H1 (cell line): ENCODE measurements around the gene HMCN2.

Source experiments
- POLR2A ChIP-seq, 2 experiments: IDR thresholded peaks; 1 replicate in 1 of 2; 2 replicates in 1 of 2; pipeline ENCODE4 v1.6.1; 2011; ENCODE audit warnings: low read depth in 2 of 2, low read length in 2 of 2, mild to moderate bottlenecking in 2 of 2; ENCODE audit errors: control extremely low read depth in 1 of 2
- TF ChIP-seq, protein P1 (sequence below), 3 experiments: IDR thresholded peaks; 1 replicate in 2 of 3; 2 replicates in 1 of 3; pipeline versions ENCODE4 v1.5.1 to v1.6.1; 2011; ENCODE audit warnings: low read length in 3 of 3, mild to moderate bottlenecking in 3 of 3, inconsistent platforms in 2 of 3, low read depth in 1 of 3, moderate library complexity in 1 of 3; ENCODE audit not compliant: insufficient read depth in 1 of 3; ENCODE audit errors: control extremely low read depth in 1 of 3

- TF ChIP-seq, protein P1, sequence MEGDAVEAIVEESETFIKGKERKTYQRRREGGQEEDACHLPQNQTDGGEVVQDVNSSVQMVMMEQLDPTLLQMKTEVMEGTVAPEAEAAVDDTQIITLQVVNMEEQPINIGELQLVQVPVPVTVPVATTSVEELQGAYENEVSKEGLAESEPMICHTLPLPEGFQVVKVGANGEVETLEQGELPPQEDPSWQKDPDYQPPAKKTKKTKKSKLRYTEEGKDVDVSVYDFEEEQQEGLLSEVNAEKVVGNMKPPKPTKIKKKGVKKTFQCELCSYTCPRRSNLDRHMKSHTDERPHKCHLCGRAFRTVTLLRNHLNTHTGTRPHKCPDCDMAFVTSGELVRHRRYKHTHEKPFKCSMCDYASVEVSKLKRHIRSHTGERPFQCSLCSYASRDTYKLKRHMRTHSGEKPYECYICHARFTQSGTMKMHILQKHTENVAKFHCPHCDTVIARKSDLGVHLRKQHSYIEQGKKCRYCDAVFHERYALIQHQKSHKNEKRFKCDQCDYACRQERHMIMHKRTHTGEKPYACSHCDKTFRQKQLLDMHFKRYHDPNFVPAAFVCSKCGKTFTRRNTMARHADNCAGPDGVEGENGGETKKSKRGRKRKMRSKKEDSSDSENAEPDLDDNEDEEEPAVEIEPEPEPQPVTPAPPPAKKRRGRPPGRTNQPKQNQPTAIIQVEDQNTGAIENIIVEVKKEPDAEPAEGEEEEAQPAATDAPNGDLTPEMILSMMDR (IDR thresholded peaks at IDR 0.05; ENCODE audit: control extremely low read depth in 1 of 3, insufficient read depth in 1 of 3, low read depth in 1 of 3, low read length in 3 of 3) = no peak
- no peak for TF ChIP-seq POLR2A (IDR thresholded peaks at IDR 0.05; ENCODE audit: control extremely low read depth in 1 of 2, low read depth in 2 of 2, low read length in 2 of 2)
Measured at GRCh38 chr9:130366072-130366471, 100.5 kb downstream of the HMCN2 start.
